ENCODE results near the gene PSMB3.

- TF ChIP-seq POLR2AphosphoS5 (IDR thresholded peaks at IDR 0.05; ENCODE audit: low read depth, low read length) = peak; percentile 28; the same call in 1 of the 2 replicates
- TF ChIP-seq FOXP2 (optimal IDR thresholded peaks at IDR 0.05; ENCODE audit: borderline replicate concordance, extremely low read depth, extremely low read length, insufficient read depth) = peak; percentile 9
- TF ChIP-seq TAF1 (IDR thresholded peaks at IDR 0.05; ENCODE audit: borderline replicate concordance, insufficient read depth, low read length) = peak; percentile 72; the same call in 1 of the 2 replicates
- no peak for TF ChIP-seq REST (IDR thresholded peaks at IDR 0.05; ENCODE audit: insufficient read depth in 1 of 2, low read depth in 2 of 2, low read length in 2 of 2)
Measured at GRCh38 chr17:38704606-38705522, 47.7 kb upstream of the PSMB3 start, which contains the start of gene MLLT6.

Data from PFSK-1 (cell line).